ENCODE measurements around the gene TRPM5. TPM values are rescaled to one million over a fixed set of nuclear protein-coding genes. Genes with fewer than 3 reads are reported as not detected.

The TRPM5 gene
- total and polyA plus RNA-seq, 9 of the 15 experiments (the other 6 are each of a cell fraction or from before 2014, with no cell fraction given): not detected

DNA sequence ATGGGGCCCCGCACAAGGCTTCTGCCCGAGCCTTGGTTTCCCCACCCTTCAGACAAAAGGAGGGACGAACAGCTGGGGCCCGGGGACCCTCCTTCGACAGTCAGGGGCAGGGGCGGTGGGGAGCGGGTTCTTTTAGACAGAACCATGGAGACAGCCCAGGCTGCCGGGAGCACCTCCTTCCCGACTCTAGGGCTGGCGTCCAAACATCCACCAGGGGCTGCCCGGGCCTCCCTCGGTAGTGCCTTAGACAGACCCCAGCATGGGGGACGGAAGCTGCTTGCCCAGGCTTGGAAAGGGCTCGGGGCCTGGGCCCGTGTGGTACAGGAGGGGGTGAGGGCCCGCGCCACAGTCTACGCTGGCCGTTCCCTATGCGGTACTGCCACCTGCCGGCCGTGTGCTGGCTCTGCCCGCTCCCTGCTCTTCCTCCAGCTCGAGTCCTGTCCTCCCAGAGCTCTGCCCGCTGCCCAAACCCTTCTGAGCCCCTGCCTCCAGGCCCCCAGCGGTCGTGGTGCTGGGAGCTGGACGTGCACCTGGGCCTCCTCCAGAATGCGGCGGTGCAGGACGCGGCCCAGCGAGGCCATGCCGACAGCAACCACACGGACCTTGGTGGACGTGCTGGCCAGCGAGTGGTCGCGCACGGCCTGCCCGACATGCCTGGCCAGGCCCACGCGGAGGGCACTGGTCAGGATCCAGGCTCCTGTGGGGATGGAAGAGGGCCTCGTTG, 23.6 kb downstream of the TRPM5 start (continued):
- TF ChIP-seq ZBTB1 (CRISPR knock-in tag; IDR thresholded peaks at IDR 0.05; ENCODE audit: borderline replicate concordance, low read depth) (no peak), HIVEP1 (CRISPR knock-in tag; IDR thresholded peaks at IDR 0.05) (no peak), RBFOX2 (IDR thresholded peaks at IDR 0.05; ENCODE audit: low read depth, low read length) (no peak), ZFP30 (CRISPR knock-in tag; IDR thresholded peaks at IDR 0.05; ENCODE audit: borderline replicate concordance) (no peak), MGA (IDR thresholded peaks at IDR 0.05) (no peak), SAP30 (IDR thresholded peaks at IDR 0.05; ENCODE audit: borderline replicate concordance, insufficient read depth, low read depth, low read length, poor library complexity, severe bottlenecking) (no peak), TEAD4 (IDR thresholded peaks at IDR 0.05; ENCODE audit: low read length) (no peak), TEAD4 (CRISPR knock-in tag; IDR thresholded peaks at IDR 0.05; ENCODE audit: borderline replicate concordance) (0 out of 2 replicates have a peak, but pooled peaks have one; percentile 44), ZNF277 (CRISPR knock-in tag; IDR thresholded peaks at IDR 0.05; ENCODE audit: borderline replicate concordance) (no peak)
- TF ChIP-seq, protein P1, sequence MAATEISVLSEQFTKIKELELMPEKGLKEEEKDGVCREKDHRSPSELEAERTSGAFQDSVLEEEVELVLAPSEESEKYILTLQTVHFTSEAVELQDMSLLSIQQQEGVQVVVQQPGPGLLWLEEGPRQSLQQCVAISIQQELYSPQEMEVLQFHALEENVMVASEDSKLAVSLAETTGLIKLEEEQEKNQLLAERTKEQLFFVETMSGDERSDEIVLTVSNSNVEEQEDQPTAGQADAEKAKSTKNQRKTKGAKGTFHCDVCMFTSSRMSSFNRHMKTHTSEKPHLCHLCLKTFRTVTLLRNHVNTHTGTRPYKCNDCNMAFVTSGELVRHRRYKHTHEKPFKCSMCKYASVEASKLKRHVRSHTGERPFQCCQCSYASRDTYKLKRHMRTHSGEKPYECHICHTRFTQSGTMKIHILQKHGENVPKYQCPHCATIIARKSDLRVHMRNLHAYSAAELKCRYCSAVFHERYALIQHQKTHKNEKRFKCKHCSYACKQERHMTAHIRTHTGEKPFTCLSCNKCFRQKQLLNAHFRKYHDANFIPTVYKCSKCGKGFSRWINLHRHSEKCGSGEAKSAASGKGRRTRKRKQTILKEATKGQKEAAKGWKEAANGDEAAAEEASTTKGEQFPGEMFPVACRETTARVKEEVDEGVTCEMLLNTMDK (IDR thresholded peaks at IDR 0.05; ENCODE audit: borderline replicate concordance, insufficient read depth, low read depth, low read length, poor library complexity, severe bottlenecking): peak; percentile 17

Measured in K562 (cell line).